ENCODE measurements around the gene FAM20B. TPM values are rescaled to one million over a fixed set of nuclear protein-coding genes. Genes with fewer than 3 reads are reported as not detected.
A peak's percentile ranks its signal among the peaks of the same experiment; 100 is the strongest.

Gene FAM20B
- total and polyA plus RNA-seq, 10 donors, result 5.8 to 38.0 (median 24.7) TPM

DNA sequence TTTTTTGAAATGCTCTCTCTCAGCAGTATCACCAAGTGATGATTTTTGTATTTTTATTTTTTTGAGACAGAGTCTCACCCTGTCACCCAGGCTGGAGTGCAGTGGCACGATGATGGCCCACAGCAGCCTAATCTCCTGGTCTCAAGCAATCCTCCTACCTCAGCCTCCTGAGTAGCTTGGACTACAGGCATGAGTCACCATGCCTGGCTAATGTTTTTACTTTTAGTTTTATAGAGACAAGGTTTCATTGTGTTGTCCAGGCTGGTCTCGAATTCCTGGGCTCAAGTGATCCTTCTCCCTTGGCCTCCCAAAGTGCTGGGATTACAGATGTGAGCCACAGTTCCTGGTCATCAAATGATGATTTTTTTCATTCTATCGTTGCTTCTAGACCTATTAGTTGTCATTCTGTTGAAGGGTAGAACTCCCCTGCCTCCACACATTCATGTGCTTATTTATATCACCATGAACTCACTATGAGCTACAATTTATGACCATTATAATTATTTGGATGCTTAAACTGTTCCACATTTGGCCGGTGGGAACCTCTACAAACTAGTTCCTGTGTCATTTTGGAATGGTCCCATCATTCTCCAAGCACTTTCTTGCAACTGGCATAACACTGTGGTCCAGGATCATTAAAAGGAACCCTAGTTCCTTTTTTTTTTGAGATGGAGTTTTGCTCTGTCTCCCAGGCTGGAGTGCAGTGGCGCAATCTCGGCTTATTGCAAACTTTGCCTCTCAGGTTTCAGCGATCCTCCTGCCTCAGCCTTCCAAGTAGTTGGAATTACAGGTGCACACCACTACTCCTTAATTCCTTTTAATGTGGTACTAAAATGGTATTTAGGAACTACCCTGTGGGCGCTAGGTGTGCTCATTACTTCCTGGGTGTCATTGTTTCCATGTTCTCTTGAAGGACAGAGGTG is 35.9 kb downstream of the FAM20B start:
- no peak for DNase-seq
- 91 to 97% (median 93%) methylated on average over 8 of the region's 8 CpGs for WGBS, 5 donors
- no peaks in the 10 kb centered on the region for H3K4me1 ChIP-seq
- TF ChIP-seq POLR2A (IDR thresholded peaks at IDR 0.05) (no peak), POLR2AphosphoS5 (IDR thresholded peaks at IDR 0.05) (no peak)
- TF ChIP-seq, protein P1, sequence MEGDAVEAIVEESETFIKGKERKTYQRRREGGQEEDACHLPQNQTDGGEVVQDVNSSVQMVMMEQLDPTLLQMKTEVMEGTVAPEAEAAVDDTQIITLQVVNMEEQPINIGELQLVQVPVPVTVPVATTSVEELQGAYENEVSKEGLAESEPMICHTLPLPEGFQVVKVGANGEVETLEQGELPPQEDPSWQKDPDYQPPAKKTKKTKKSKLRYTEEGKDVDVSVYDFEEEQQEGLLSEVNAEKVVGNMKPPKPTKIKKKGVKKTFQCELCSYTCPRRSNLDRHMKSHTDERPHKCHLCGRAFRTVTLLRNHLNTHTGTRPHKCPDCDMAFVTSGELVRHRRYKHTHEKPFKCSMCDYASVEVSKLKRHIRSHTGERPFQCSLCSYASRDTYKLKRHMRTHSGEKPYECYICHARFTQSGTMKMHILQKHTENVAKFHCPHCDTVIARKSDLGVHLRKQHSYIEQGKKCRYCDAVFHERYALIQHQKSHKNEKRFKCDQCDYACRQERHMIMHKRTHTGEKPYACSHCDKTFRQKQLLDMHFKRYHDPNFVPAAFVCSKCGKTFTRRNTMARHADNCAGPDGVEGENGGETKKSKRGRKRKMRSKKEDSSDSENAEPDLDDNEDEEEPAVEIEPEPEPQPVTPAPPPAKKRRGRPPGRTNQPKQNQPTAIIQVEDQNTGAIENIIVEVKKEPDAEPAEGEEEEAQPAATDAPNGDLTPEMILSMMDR (IDR thresholded peaks at IDR 0.05 in 8 of 11, conservative IDR thresholded peaks at IDR 0.05 in 3 of 11), result no peak
- H3K4me3 ChIP-seq, result no peak overlapping the region
- H3K27me3 ChIP-seq (replicated peaks in 1 of 7), result no peaks in the 10 kb centered on the region
- intact Hi-C loops (cut with DNase I; ENCODE audit: low total_unique reads), result no loop called here
- H3K9me3 ChIP-seq, result peaks cover 0 to under 1% (median 0%) of the 10 kb centered on the region in 8 donors
- peaks cover 0 to 69% (median 29%) of the 10 kb centered on the region in 6 donors for H3K36me3 ChIP-seq
- H3K27ac ChIP-seq, result no peak overlapping the region

DNA sequence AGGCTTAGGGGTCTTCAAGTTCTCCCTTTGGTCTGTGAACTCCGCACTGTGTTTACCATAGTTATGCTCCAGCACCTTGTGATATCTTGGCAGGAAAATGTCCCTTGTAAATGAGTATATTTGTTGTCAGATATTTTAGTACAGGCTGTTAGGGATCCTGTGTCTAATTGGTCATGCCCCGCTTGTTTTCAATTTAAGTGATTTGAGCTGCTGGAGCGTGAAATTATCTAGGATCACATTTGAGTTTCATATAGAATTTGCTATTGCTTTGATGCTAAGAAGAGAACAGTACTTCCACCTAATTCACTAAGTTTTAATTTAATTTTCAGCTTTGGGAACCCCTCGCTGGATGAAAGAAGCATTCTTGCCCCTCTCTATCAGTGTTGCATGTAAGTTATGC is 40.8 kb downstream of the FAM20B start:
- Histone ChIP-seq H3K27me3 (replicated peaks in 1 of 7) (no peaks in the 10 kb centered on the region), H3K27ac (no peak overlapping the region), H3K9me3 (no peaks in the 10 kb centered on the region), H3K4me1 (no peaks in the 10 kb centered on the region), H3K36me3 (peaks cover 0 to 87% (median 48%) of the 10 kb centered on the region in 6 donors), H3K4me3 (no peak overlapping the region)
- TF ChIP-seq POLR2AphosphoS5 (IDR thresholded peaks at IDR 0.05) (no peak), POLR2A (IDR thresholded peaks at IDR 0.05) (no peak)
- TF ChIP-seq, protein P1 (IDR thresholded peaks at IDR 0.05 in 8 of 11, conservative IDR thresholded peaks at IDR 0.05 in 3 of 11), result no peak
- DNase-seq, result no peak
- intact Hi-C loops (cut with DNase I; ENCODE audit: low total_unique reads), result no loop called here
- 95 to 100% (median 97%) methylated on average over 4 of the region's 4 CpGs for whole genome bisulfite sequencing, 5 donors

DNA sequence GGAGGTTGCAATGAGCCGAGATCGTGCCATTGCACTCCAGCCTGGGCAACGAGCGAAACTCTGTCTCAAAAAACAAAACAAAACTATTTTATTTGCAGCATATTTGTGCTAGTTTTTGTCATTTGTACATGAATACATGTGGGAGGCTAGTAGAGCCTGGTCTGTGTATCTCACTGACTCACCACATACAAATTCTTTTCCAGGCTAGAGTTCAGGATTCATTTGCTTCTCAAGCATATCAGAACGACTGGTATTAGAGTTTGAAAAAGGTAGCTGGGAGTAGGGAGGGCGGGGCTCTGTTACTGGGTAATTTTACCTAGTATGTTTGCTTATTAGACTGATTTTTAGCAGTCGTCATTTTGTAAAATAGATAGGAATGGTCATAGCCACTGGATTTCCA is 51.7 kb downstream of the FAM20B start:
- Histone ChIP-seq H3K36me3 (peaks cover 0 to 28% (median 0%) of the 10 kb centered on the region in 6 donors), H3K27me3 (replicated peaks in 1 of 7) (no peaks in the 10 kb centered on the region), H3K4me1 (peaks cover 8 to 22% (median 14%) of the 10 kb centered on the region in 6 donors), H3K9me3 (no peaks in the 10 kb centered on the region), H3K4me3 (no peak overlapping the region), H3K27ac (no peak overlapping the region)
- DNase-seq, result no peak
- intact Hi-C loops (cut with DNase I; ENCODE audit: low total_unique reads), result no loop called here
- TF ChIP-seq, protein P1 (IDR thresholded peaks at IDR 0.05 in 8 of 11, conservative IDR thresholded peaks at IDR 0.05 in 3 of 11), result no peak
- TF ChIP-seq POLR2A (IDR thresholded peaks at IDR 0.05), result no peak
- no peak for TF ChIP-seq POLR2AphosphoS5 (IDR thresholded peaks at IDR 0.05)
- 88 to 92% (median 91%) methylated on average over 7 of the region's 7 CpGs for WGBS, 5 donors

DNA sequence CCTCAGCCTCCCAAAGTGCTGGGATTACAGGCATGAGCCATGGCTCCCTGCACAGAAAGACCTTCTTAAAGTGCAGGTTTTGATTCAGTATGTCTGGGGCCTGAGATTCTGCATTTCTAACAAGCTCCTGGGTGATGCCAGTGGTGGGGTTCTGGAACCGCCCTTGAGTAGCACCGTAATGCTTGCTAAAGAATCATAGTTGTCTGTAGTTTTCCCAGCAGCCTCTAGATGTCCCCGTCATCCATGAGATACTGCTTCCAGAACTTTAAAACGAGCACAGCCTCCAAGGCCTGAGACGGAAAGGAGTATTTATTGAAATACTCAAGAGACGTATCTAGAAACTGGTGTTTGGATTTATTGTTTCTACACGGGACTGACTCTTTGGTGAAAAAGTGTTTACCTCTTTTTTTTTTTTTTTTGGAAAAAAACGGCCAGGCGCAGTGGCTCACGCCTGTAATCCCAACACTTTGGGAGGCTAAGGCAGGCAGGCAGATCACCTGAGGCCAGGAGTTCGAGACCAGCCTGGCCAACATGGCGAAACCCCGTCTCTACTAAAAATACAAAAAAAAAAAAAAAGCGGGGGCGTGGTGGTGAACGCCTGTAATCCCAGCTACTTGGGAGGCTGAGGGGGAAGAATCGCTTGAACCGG is 53.5 kb downstream of the FAM20B start:
- H3K36me3 ChIP-seq, result peaks cover 0 to 9% (median 0%) of the 10 kb centered on the region in 6 donors
- H3K27me3 ChIP-seq (replicated peaks in 1 of 7), result no peaks in the 10 kb centered on the region
- peaks cover 14 to 40% (median 29%) of the 10 kb centered on the region in 6 donors for H3K4me1 ChIP-seq
- intact Hi-C loops (cut with DNase I; ENCODE audit: low total_unique reads), result no loop called here
- TF ChIP-seq POLR2AphosphoS5 (IDR thresholded peaks at IDR 0.05), result no peak
- TF ChIP-seq, protein P1 (IDR thresholded peaks at IDR 0.05 in 8 of 11, conservative IDR thresholded peaks at IDR 0.05 in 3 of 11), result peak; percentile 41 to 73 (median 64)
- no peak overlapping the region for H3K4me3 ChIP-seq
- no peak overlapping the region for H3K27ac ChIP-seq
- WGBS, 5 donors, result 53 to 61% (median 59%) methylated on average over 18 of the region's 18 CpGs
- no peaks in the 10 kb centered on the region for H3K9me3 ChIP-seq
- DNase-seq, result no peak

Data from spleen (tissue), 11 donors.